ENCODE measurements around the gene NFKBIL1.

NFKBIL1 gene

DNA sequence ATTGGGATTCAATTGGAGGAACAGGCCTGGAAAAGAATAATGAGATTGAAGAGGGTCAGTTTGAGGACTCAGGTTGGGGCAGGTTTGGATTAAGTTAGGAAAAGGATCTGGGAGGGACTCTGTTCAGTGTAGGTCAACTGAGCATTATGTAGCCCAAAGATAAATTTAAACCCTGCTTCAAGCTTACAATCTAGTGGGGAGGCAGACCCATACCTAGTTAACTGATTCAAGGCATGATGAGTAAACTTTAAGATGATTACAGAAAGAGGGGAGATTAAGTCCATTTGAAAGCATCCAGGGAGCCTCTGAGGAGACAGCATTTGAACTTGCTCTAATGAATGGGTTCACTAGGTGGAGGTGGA lies 13.3 kb downstream of the NFKBIL1 start:
- TF ChIP-seq, protein P1, sequence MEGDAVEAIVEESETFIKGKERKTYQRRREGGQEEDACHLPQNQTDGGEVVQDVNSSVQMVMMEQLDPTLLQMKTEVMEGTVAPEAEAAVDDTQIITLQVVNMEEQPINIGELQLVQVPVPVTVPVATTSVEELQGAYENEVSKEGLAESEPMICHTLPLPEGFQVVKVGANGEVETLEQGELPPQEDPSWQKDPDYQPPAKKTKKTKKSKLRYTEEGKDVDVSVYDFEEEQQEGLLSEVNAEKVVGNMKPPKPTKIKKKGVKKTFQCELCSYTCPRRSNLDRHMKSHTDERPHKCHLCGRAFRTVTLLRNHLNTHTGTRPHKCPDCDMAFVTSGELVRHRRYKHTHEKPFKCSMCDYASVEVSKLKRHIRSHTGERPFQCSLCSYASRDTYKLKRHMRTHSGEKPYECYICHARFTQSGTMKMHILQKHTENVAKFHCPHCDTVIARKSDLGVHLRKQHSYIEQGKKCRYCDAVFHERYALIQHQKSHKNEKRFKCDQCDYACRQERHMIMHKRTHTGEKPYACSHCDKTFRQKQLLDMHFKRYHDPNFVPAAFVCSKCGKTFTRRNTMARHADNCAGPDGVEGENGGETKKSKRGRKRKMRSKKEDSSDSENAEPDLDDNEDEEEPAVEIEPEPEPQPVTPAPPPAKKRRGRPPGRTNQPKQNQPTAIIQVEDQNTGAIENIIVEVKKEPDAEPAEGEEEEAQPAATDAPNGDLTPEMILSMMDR (IDR thresholded peaks at IDR 0.05; ENCODE audit: low read length, missing control alignments), result no peak
- H3K4me3 ChIP-seq (replicated peaks; ENCODE audit: low read depth, low read length), result no peak overlapping the region
- no peak for DNase-seq (ENCODE audit: low read depth)

GRCh38 chr6:31567531-31568370 lies 20.3 kb downstream of the NFKBIL1 start:
- H3K4me3 ChIP-seq (replicated peaks; ENCODE audit: low read depth, low read length), result no peak overlapping the region
- no peak for DNase-seq (ENCODE audit: low read depth)
- TF ChIP-seq, protein P1 (IDR thresholded peaks at IDR 0.05; ENCODE audit: low read length, missing control alignments), result no peak

DNA sequence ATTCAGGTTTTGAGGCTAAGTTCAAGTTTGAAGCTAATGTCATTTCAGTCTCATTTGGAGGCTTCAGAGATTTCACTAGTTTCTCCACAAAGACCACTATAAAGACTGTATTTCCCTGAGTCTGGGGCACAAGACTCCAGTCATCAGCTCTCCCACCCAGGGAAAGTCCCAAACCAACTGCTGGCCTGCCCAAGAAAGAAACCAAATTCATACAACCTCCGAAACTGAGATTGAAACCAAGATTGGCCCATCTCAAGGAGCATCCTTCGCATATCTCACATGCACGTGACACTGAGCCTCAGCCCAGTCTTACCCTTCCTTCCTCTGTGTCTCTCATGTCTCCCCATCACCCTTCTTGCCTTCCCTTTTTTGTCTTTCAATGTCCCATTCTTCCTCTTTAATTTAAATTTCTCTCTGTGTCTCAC lies 21.1 kb downstream of the NFKBIL1 start:
- TF ChIP-seq, protein P1 (IDR thresholded peaks at IDR 0.05; ENCODE audit: low read length, missing control alignments), result no peak
- no peak overlapping the region for H3K4me3 ChIP-seq (replicated peaks; ENCODE audit: low read depth, low read length)
- DNase-seq (ENCODE audit: low read depth), result no peak

DNA sequence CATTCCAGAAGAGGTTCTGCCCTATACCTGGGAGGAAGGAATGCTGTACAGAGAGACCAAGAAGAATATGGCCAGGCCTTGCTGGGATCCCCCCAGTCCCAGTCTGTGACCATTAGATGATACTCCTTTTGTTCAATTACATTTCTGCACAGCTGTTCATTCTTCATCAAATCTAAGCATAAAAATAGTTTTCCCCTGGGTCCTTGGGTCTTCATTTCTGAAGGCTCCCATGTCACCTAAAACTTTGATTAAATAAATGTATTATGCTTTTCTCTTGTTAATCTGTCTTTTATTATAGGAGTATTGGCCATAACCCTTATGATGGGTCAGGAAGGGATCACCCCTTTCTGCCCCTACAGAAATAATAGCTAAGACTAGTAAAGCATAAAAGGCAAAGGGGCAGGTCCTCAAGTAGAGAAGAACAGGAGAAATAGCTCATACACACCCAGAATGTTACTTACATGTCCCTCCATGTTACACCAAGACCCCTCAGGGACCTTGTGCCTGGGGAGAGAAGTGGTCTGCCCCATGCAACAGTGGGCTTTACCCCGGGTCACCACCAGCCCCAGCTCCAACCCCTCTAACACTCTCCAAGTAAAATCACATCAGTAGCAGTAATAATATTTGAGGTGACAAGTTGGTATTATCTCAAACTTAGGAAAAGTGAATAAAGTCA lies 22.6 kb downstream of the NFKBIL1 start:
- H3K4me3 ChIP-seq (replicated peaks; ENCODE audit: low read depth, low read length), result no peak overlapping the region
- TF ChIP-seq, protein P1 (IDR thresholded peaks at IDR 0.05; ENCODE audit: low read length, missing control alignments), result no peak

GRCh38 chr6:31572041-31572911 lies 24.9 kb downstream of the NFKBIL1 start, which contains the start of gene LTA:
Gene LTA, plus strand, starts transcription at chr6:31572289. Its CDS starts 454 bp downstream, at chr6:31572743.
- DNase-seq (ENCODE audit: low read depth), result no peak
- TF ChIP-seq, protein P1 (IDR thresholded peaks at IDR 0.05; ENCODE audit: low read length, missing control alignments), result no peak
- no peak within 1 kb of the TSS for H3K4me3 ChIP-seq (replicated peaks; ENCODE audit: low read depth, low read length)

More for the DNA sequence above, 22.6 kb downstream of the NFKBIL1 start:
- DNase-seq (ENCODE audit: low read depth), result no peak

GRCh38 chr6:31573239-31574105 lies 26.1 kb downstream of the NFKBIL1 start:
- TF ChIP-seq, protein P1 (IDR thresholded peaks at IDR 0.05; ENCODE audit: low read length, missing control alignments), result no peak
- no peak for DNase-seq (ENCODE audit: low read depth)
- H3K4me3 ChIP-seq (replicated peaks; ENCODE audit: low read depth, low read length), result no peak overlapping the region
